Activated naive CD4-positive, alpha-beta T cell treated with anti-CD3 and anti-CD28 coated beads, Interleukin-2, amount 10 ng/mL, durations not matched to agents 7 days and 5 days (primary cell): ENCODE measurements around the gene PRPF6.

Experiments
- CTCF ChIA-PET: fragments of 350-600 bp; sonication (Branson Sonifier 250); formaldehyde crosslinking; loops from one replicate; lab custom pipeline; 2021; ENCODE audit warnings: antibody characterized with exemption; lab: Charles Lee
- DNase-seq: peaks from one replicate; pipeline ENCODE4 v3.0.0-alpha.2; 2020
- H3K27ac Mint-ChIP-seq: one replicate; pipeline ENCODE4 v1.8.0; 2021; ENCODE audit warnings: mild to moderate bottlenecking, moderate library complexity, mixed read lengths
- H3K27me3 Mint-ChIP-seq: one replicate; pipeline ENCODE4 v1.8.0; 2021; ENCODE audit warnings: mild to moderate bottlenecking, mixed read lengths
- H3K36me3 Mint-ChIP-seq: one replicate; pipeline ENCODE4 v1.8.0; 2021; ENCODE audit warnings: mixed read lengths
- H3K4me1 Mint-ChIP-seq: one replicate; pipeline ENCODE4 v1.8.0; 2021; ENCODE audit warnings: mixed read lengths
- H3K4me3 Mint-ChIP-seq: one replicate; pipeline ENCODE4 v1.8.0; 2021; ENCODE audit warnings: mild to moderate bottlenecking, moderate library complexity, mixed read lengths
- H3K9me3 Mint-ChIP-seq: one replicate; pipeline ENCODE4 v1.8.0; 2021; ENCODE audit warnings: mixed read lengths

Gene PRPF6

GRCh38 chr20:64057628-64058498 is 76.9 kb downstream of the PRPF6 start:
- Mint-ChIP-seq H3K36me3 (peaks cover 2% of the 10 kb centered on the region), H3K4me1 (peaks cover 43% of the 10 kb centered on the region), H3K27me3 (peaks cover 39% of the 10 kb centered on the region), H3K4me3 (peak overlapping the region; percentile 76), H3K27ac (peak overlapping the region; percentile 86), H3K9me3 (no peaks in the 10 kb centered on the region)
- DNase-seq = peak; percentile 89
- CTCF ChIA-PET = interaction anchor here (0.6 to 2.8 kb wide), 11 partner anchors 9 to 192 kb away, joined by 3 to 16 read pairs (median 3); partner anchors contain the start of genes PRPF6, SAMD10, SOX18 and TPD52L2

GRCh38 chr20:64058536-64058935 is 77.6 kb downstream of the PRPF6 start:
- Mint-ChIP-seq H3K4me1 (peaks cover 41% of the 10 kb centered on the region), H3K9me3 (no peaks in the 10 kb centered on the region), H3K27me3 (peaks cover 33% of the 10 kb centered on the region), H3K4me3 (peak overlapping the region; percentile 76), H3K27ac (no peak overlapping the region), H3K36me3 (peaks cover 2% of the 10 kb centered on the region)
- CTCF ChIA-PET = interaction anchor here (1.7 to 2.8 kb wide), 2 partner anchors 20 to 78 kb away, joined by 7 to 16 read pairs; partner anchors contain the start of genes PRPF6 and SAMD10
- no peak for DNase-seq

- H3K4me1 Mint-ChIP-seq = peaks cover 62% of the 10 kb centered on the region
- H3K36me3 Mint-ChIP-seq = peaks cover 1% of the 10 kb centered on the region
- peak overlapping the region; percentile 45 for H3K27ac Mint-ChIP-seq
- peak overlapping the region; percentile 86 for H3K4me3 Mint-ChIP-seq
- CTCF ChIA-PET = interaction anchor here (3.6 kb wide), 1 partner anchor 23 kb away, joined by 17 read pairs; no protein-coding TSS in a partner anchor
- H3K9me3 Mint-ChIP-seq = no peaks in the 10 kb centered on the region
- no peak for DNase-seq
- H3K27me3 Mint-ChIP-seq = peaks cover 25% of the 10 kb centered on the region
Observed at GRCh38 chr20:64062276-64062595, 81.3 kb downstream of the PRPF6 start.

- peak within 1 kb of the TSS; percentile 58 for H3K27ac Mint-ChIP-seq
- peaks cover 22% of the 10 kb centered on the region for H3K27me3 Mint-ChIP-seq
- CTCF ChIA-PET = interaction anchor here (3.6 kb wide), 1 partner anchor 24 kb away, joined by 17 read pairs; no protein-coding TSS in a partner anchor
- DNase-seq = peak; percentile 97
- H3K4me3 Mint-ChIP-seq = peak within 1 kb of the TSS; percentile 86
- H3K36me3 Mint-ChIP-seq = no peaks in the 10 kb centered on the region
- peaks cover 62% of the 10 kb centered on the region for H3K4me1 Mint-ChIP-seq
- no peaks in the 10 kb centered on the region for H3K9me3 Mint-ChIP-seq
Observed at GRCh38 chr20:64062596-64063388, 81.9 kb downstream of the PRPF6 start, which contains the start of gene TCEA2. TCEA2 (plus strand) TSS chr20:64063198; CDS start chr20:64063313, 115 bp downstream.

- no peaks in the 10 kb centered on the region for H3K36me3 Mint-ChIP-seq
- peak; percentile 50 for DNase-seq
- H3K4me3 Mint-ChIP-seq = peak overlapping the region; percentile 86
- peaks cover 15% of the 10 kb centered on the region for H3K27me3 Mint-ChIP-seq
- CTCF ChIA-PET = interaction anchor here (3.6 kb wide), 1 partner anchor 25 kb away, joined by 17 read pairs; no protein-coding TSS in a partner anchor
- peaks cover 61% of the 10 kb centered on the region for H3K4me1 Mint-ChIP-seq
- peak overlapping the region; percentile 58 for H3K27ac Mint-ChIP-seq
- H3K9me3 Mint-ChIP-seq = no peaks in the 10 kb centered on the region
Observed at GRCh38 chr20:64063389-64064144, 82.6 kb downstream of the PRPF6 start.

- Mint-ChIP-seq H3K36me3 (no peaks in the 10 kb centered on the region), H3K27ac (peak overlapping the region; percentile 58), H3K27me3 (peaks cover 11% of the 10 kb centered on the region), H3K4me1 (peaks cover 62% of the 10 kb centered on the region), H3K4me3 (peak overlapping the region; percentile 86), H3K9me3 (no peaks in the 10 kb centered on the region)
- CTCF ChIA-PET = no interaction called here
- no peak for DNase-seq
Observed at GRCh38 chr20:64064145-64064698, 83.3 kb downstream of the PRPF6 start.

GRCh38 chr20:64065062-64065973 is 84.4 kb downstream of the PRPF6 start:
- DNase-seq = peak; percentile 54
- peaks cover 60% of the 10 kb centered on the region for H3K4me1 Mint-ChIP-seq
- peak overlapping the region; percentile 90 for H3K27ac Mint-ChIP-seq
- no peaks in the 10 kb centered on the region for H3K9me3 Mint-ChIP-seq
- CTCF ChIA-PET = interaction anchor here (1.1 kb wide), 1 partner anchor 26 kb away, joined by 4 read pairs; no protein-coding TSS in a partner anchor
- H3K36me3 Mint-ChIP-seq = no peaks in the 10 kb centered on the region
- peaks cover under 1% of the 10 kb centered on the region for H3K27me3 Mint-ChIP-seq
- peak overlapping the region; percentile 58 for H3K4me3 Mint-ChIP-seq

GRCh38 chr20:64065974-64066343 is 85.0 kb downstream of the PRPF6 start:
- no peaks in the 10 kb centered on the region for H3K27me3 Mint-ChIP-seq
- no peaks in the 10 kb centered on the region for H3K9me3 Mint-ChIP-seq
- DNase-seq = peak; percentile 85
- peak overlapping the region; percentile 58 for H3K4me3 Mint-ChIP-seq
- H3K27ac Mint-ChIP-seq = peak overlapping the region; percentile 90
- CTCF ChIA-PET = interaction anchor here (1.1 kb wide), 1 partner anchor 27 kb away, joined by 4 read pairs; no protein-coding TSS in a partner anchor
- H3K36me3 Mint-ChIP-seq = no peaks in the 10 kb centered on the region
- H3K4me1 Mint-ChIP-seq = peaks cover 60% of the 10 kb centered on the region

- peaks cover 57% of the 10 kb centered on the region for H3K4me1 Mint-ChIP-seq
- CTCF ChIA-PET = no interaction called here
- H3K27me3 Mint-ChIP-seq = no peaks in the 10 kb centered on the region
- H3K4me3 Mint-ChIP-seq = peak overlapping the region; percentile 12
- DNase-seq = no peak
- H3K27ac Mint-ChIP-seq = peak overlapping the region; percentile 72
- peaks cover under 1% of the 10 kb centered on the region for H3K36me3 Mint-ChIP-seq
- no peaks in the 10 kb centered on the region for H3K9me3 Mint-ChIP-seq
Observed at GRCh38 chr20:64067005-64067632, 86.2 kb downstream of the PRPF6 start.

GRCh38 chr20:64067733-64068307 is 86.9 kb downstream of the PRPF6 start:
- CTCF ChIA-PET = no interaction called here
- Mint-ChIP-seq H3K27me3 (no peaks in the 10 kb centered on the region), H3K27ac (peak overlapping the region; percentile 24), H3K36me3 (peaks cover 2% of the 10 kb centered on the region), H3K4me3 (no peak overlapping the region), H3K4me1 (peaks cover 60% of the 10 kb centered on the region), H3K9me3 (no peaks in the 10 kb centered on the region)
- DNase-seq = no peak

- H3K4me3 Mint-ChIP-seq = no peak overlapping the region
- no peaks in the 10 kb centered on the region for H3K27me3 Mint-ChIP-seq
- peak overlapping the region; percentile 79 for H3K27ac Mint-ChIP-seq
- H3K9me3 Mint-ChIP-seq = no peaks in the 10 kb centered on the region
- H3K36me3 Mint-ChIP-seq = peaks cover 5% of the 10 kb centered on the region
- CTCF ChIA-PET = interaction anchor here (1.6 kb wide), 1 partner anchor 15 kb away, joined by 7 read pairs; the partner anchor contains the start of gene LKAAEAR1
- DNase-seq = no peak
- H3K4me1 Mint-ChIP-seq = peaks cover 64% of the 10 kb centered on the region
Observed at GRCh38 chr20:64068386-64069208, 87.7 kb downstream of the PRPF6 start.
